Osteocyte (in vitro differentiated cells): ENCODE results near the gene MAGEA6. TPM values are rescaled to one million over a fixed set of nuclear protein-coding genes. Genes with fewer than 3 reads are reported as not detected.

Experiments used
- DNase-seq: peaks from one replicate; pipeline ENCODE4 v3.0.0; 2021; ENCODE audit warnings: mixed read lengths; ENCODE audit not compliant: unreplicated experiment; ENCODE audit errors: extremely low spot score
- H3K27ac Mint-ChIP-seq: one replicate; pipeline ENCODE4 v1.8.0; 2021; ENCODE audit warnings: mild to moderate bottlenecking, mixed read lengths; ENCODE audit not compliant: unreplicated experiment
- H3K27me3 Mint-ChIP-seq: one replicate; pipeline ENCODE4 v1.8.0; 2021; ENCODE audit warnings: mixed read lengths; ENCODE audit not compliant: unreplicated experiment
- H3K36me3 Mint-ChIP-seq: one replicate; pipeline ENCODE4 v1.8.0; 2021; ENCODE audit warnings: mixed read lengths; ENCODE audit not compliant: unreplicated experiment
- H3K4me1 Mint-ChIP-seq: one replicate; pipeline ENCODE4 v1.8.0; 2021; ENCODE audit warnings: mixed read lengths; ENCODE audit not compliant: unreplicated experiment
- H3K4me3 Mint-ChIP-seq: one replicate; pipeline ENCODE4 v1.8.0; 2021; ENCODE audit warnings: mild to moderate bottlenecking, moderate library complexity, mixed read lengths; ENCODE audit not compliant: unreplicated experiment
- H3K9me3 Mint-ChIP-seq: one replicate; pipeline ENCODE4 v1.8.0; 2021; ENCODE audit warnings: mixed read lengths; ENCODE audit not compliant: unreplicated experiment
- total RNA-seq: library from RNA; stranded (reverse); gene quantifications from 2 replicates; pipeline ENCODE4 v1.2.1, GENCODE V29; 2021
- TF ChIP-seq, protein P1 (sequence below): fragments of 200-600 bp; sonication (generic); IDR thresholded peaks from 2 replicates; pipeline ENCODE4 v1.5.0; 2021; ENCODE audit warnings: antibody characterized with exemption, mild to moderate bottlenecking, moderate library complexity

Gene MAGEA6
- total RNA-seq, 1 donor from 2014 or later = not detected

DNA sequence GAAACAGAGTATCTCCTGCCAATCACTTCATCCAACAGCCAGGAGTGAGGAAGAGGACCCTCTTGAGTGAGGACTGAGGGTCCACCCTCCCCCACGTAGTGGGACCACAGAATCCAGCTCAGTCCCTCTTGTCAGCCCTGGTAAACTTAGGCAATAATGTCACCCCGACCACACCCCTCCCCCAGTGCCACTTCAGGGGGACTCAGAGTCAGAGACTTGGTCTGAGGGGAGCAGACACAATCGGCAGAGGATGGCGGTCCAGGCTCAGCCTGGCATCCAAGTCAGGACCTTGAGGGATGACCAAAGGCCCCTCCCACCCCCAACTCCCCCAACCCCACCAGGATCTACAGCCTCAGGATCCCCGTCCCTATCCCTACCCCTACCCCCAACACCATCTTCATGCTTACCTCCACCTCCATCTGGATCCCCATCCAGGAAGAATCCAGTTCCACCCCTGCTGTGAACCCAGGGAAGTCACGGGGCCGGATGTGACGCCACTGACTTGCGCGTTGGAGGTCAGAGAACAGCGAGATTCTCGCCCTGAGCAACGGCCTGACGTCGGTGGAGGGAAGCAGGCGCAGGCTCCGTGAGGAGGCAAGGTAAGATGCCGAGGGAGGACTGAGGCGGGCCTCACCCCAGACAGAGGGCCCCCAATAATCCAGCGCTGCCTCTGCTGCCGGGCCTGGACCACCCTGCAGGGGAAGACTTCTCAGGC is 36.1 kb downstream of the MAGEA6 start, which contains the start of the genes CSAG1 and MAGEA12:
Gene CSAG1 (minus strand): TSS at position 461 of the 715 bp plus-strand sequence. CDS start 1,261 bp downstream, outside the sequence.
Gene MAGEA12 (plus strand): TSS at position 497 of the 715 bp plus-strand sequence. CDS start 2,405 bp downstream, outside the sequence.
- no peak within 1 kb of the TSS for H3K4me3 Mint-ChIP-seq
- DNase-seq = peak; percentile 67
- no peaks in the 10 kb centered on the region for H3K27me3 Mint-ChIP-seq
- H3K9me3 Mint-ChIP-seq = peaks cover 10% of the 10 kb centered on the region
- TF ChIP-seq, protein P1, sequence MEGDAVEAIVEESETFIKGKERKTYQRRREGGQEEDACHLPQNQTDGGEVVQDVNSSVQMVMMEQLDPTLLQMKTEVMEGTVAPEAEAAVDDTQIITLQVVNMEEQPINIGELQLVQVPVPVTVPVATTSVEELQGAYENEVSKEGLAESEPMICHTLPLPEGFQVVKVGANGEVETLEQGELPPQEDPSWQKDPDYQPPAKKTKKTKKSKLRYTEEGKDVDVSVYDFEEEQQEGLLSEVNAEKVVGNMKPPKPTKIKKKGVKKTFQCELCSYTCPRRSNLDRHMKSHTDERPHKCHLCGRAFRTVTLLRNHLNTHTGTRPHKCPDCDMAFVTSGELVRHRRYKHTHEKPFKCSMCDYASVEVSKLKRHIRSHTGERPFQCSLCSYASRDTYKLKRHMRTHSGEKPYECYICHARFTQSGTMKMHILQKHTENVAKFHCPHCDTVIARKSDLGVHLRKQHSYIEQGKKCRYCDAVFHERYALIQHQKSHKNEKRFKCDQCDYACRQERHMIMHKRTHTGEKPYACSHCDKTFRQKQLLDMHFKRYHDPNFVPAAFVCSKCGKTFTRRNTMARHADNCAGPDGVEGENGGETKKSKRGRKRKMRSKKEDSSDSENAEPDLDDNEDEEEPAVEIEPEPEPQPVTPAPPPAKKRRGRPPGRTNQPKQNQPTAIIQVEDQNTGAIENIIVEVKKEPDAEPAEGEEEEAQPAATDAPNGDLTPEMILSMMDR = no peak
- H3K36me3 Mint-ChIP-seq = no peaks in the 10 kb centered on the region
- no peak within 1 kb of the TSS for H3K27ac Mint-ChIP-seq
- no peaks in the 10 kb centered on the region for H3K4me1 Mint-ChIP-seq

DNA sequence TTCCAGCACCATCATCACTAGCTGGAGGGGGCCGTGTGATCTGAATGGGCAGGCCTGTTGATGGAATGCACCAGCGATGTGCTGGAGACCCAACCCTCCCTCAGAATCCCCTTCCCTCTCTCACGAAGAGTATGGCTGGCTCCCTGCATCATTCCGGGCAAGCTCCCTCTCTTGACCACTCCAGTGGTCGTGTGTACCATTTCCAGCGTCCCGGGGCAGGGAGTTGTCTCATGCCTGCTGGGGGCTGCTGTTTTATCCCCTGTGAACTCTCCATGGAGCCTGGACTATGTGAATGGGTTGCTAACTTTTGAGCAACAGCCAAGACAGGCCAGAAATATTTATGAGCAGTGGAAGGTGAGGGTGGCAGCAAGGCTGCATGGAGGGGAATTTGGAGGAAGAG is 44.1 kb downstream of the MAGEA6 start:
- Mint-ChIP-seq H3K4me1 (no peaks in the 10 kb centered on the region), H3K36me3 (no peaks in the 10 kb centered on the region), H3K9me3 (peaks cover 16% of the 10 kb centered on the region), H3K27me3 (no peaks in the 10 kb centered on the region), H3K4me3 (no peak overlapping the region), H3K27ac (no peak overlapping the region)
- TF ChIP-seq, protein P1 = no peak
- no peak for DNase-seq

Other genes with a start within 250 kb of the MAGEA6 start
- gene GABRQ, start 131.8 kb downstream of the MAGEA6 start, total RNA-seq = not detected in 2 replicates
- not detected in 2 replicates for gene MAGEA3, start 70.9 kb downstream of the MAGEA6 start, total RNA-seq
- gene CSAG2, start 60.4 kb downstream of the MAGEA6 start, total RNA-seq = not detected in 2 replicates
- not detected in 2 replicates for gene MAGEA2B, start 55.1 kb downstream of the MAGEA6 start, total RNA-seq
- gene CSAG1, start 36.0 kb downstream of the MAGEA6 start, total RNA-seq = not detected in 2 replicates
- gene MAGEA12, start 35.9 kb downstream of the MAGEA6 start, total RNA-seq = not detected in 2 replicates
- not detected in 2 replicates for gene MAGEA2, start 15.8 kb downstream of the MAGEA6 start, total RNA-seq
- not detected in 2 replicates for gene CSAG3, start 10.5 kb downstream of the MAGEA6 start, total RNA-seq
- 32.0 and 34.8 TPM in 2 replicates for gene CETN2, start 61.1 kb upstream of the MAGEA6 start, total RNA-seq
- 14.1 and 14.7 TPM in 2 replicates for gene NSDHL, start 61.4 kb upstream of the MAGEA6 start, total RNA-seq
- 8.0 TPM in 2 replicates for gene ZNF185, start 128.4 kb upstream of the MAGEA6 start, total RNA-seq
- gene PNMA5, start 224.4 kb upstream of the MAGEA6 start, total RNA-seq = not detected in 2 replicates